ENCODE results near the gene XRCC5.

DNA sequence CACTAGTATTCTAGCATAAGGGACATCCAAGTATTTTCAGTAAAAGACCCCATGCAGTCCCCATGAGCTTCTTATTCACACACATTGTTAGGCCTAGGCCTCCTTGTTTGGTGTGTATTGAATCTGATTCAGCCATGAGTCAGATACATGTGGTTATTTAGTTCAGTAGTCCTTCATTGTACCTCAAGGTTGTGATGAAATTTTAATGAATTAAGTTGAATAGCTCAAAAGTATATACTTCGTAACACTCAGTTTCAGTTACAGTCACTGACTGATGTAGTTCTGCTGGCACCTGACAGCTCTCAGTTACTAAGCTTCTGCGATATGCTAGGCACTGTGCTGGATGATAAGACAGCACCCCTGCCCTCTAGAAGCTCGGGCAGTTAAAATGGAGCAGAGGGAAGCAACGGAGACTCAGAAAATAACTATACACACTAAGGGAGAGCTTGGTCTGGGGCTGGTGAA, 86.4 kb downstream of the XRCC5 start:
- TF ChIP-seq, protein P1, sequence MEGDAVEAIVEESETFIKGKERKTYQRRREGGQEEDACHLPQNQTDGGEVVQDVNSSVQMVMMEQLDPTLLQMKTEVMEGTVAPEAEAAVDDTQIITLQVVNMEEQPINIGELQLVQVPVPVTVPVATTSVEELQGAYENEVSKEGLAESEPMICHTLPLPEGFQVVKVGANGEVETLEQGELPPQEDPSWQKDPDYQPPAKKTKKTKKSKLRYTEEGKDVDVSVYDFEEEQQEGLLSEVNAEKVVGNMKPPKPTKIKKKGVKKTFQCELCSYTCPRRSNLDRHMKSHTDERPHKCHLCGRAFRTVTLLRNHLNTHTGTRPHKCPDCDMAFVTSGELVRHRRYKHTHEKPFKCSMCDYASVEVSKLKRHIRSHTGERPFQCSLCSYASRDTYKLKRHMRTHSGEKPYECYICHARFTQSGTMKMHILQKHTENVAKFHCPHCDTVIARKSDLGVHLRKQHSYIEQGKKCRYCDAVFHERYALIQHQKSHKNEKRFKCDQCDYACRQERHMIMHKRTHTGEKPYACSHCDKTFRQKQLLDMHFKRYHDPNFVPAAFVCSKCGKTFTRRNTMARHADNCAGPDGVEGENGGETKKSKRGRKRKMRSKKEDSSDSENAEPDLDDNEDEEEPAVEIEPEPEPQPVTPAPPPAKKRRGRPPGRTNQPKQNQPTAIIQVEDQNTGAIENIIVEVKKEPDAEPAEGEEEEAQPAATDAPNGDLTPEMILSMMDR (IDR thresholded peaks at IDR 0.05) = no peak
- TF ChIP-seq POLR2A (IDR thresholded peaks at IDR 0.05) = no peak
